ENCODE results near the gene CARS2. TPM values are rescaled to one million over a fixed set of nuclear protein-coding genes. Genes with fewer than 3 reads are reported as not detected.

Gene CARS2
- total RNA-seq, 1 experiment from 2014 or later = 52.9 TPM

GRCh38 chr13:110652764-110653163 is 53.2 kb downstream of the CARS2 start (continued):
- TF ChIP-seq EGR1 (IDR thresholded peaks at IDR 0.05; ENCODE audit: low read depth) (no peak), SIN3A (IDR thresholded peaks at IDR 0.05; ENCODE audit: low read depth) (no peak), SRF (IDR thresholded peaks at IDR 0.05; ENCODE audit: low read depth) (no peak)
- TF ChIP-seq, protein P1, sequence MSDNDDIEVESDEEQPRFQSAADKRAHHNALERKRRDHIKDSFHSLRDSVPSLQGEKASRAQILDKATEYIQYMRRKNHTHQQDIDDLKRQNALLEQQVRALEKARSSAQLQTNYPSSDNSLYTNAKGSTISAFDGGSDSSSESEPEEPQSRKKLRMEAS (IDR thresholded peaks at IDR 0.05) = no peak
- TF ChIP-seq, protein P2, sequence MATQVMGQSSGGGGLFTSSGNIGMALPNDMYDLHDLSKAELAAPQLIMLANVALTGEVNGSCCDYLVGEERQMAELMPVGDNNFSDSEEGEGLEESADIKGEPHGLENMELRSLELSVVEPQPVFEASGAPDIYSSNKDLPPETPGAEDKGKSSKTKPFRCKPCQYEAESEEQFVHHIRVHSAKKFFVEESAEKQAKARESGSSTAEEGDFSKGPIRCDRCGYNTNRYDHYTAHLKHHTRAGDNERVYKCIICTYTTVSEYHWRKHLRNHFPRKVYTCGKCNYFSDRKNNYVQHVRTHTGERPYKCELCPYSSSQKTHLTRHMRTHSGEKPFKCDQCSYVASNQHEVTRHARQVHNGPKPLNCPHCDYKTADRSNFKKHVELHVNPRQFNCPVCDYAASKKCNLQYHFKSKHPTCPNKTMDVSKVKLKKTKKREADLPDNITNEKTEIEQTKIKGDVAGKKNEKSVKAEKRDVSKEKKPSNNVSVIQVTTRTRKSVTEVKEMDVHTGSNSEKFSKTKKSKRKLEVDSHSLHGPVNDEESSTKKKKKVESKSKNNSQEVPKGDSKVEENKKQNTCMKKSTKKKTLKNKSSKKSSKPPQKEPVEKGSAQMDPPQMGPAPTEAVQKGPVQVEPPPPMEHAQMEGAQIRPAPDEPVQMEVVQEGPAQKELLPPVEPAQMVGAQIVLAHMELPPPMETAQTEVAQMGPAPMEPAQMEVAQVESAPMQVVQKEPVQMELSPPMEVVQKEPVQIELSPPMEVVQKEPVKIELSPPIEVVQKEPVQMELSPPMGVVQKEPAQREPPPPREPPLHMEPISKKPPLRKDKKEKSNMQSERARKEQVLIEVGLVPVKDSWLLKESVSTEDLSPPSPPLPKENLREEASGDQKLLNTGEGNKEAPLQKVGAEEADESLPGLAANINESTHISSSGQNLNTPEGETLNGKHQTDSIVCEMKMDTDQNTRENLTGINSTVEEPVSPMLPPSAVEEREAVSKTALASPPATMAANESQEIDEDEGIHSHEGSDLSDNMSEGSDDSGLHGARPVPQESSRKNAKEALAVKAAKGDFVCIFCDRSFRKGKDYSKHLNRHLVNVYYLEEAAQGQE (IDR thresholded peaks at IDR 0.05; ENCODE audit: low read depth) = no peak

GRCh38 chr13:110652231-110652730 is 53.6 kb downstream of the CARS2 start:
- Histone ChIP-seq H3K4me2 (ENCODE audit: low read length) (no peak overlapping the region), H3K36me3 (ENCODE audit: control insufficient read depth in 1 of 2, insufficient read depth in 2 of 2, low read length in 2 of 2) (peaks cover 0 to 2% of the 10 kb centered on the region in 2 experiments; a peak in 1 of 4 replicates), H3K4me1 (ENCODE audit: control insufficient read depth in 1 of 2, insufficient read depth in 2 of 2, low read length in 2 of 2) (no peaks in the 10 kb centered on the region), H3K27me3 (ENCODE audit: insufficient read depth, low read length) (no peaks in the 10 kb centered on the region), H4K20me1 (ENCODE audit: insufficient read depth) (no peaks in the 10 kb centered on the region), H3K27ac (ENCODE audit: low read depth, low read length) (no peak overlapping the region), H3K9me2 (ENCODE audit: insufficient read depth) (no peaks in the 10 kb centered on the region), H3K9ac (ENCODE audit: low read length) (no peak overlapping the region), H3K9me3 (ENCODE audit: control insufficient read depth in 1 of 2, insufficient read depth in 1 of 2, low read depth in 1 of 2, low read length in 2 of 2) (no peaks in the 10 kb centered on the region), H2AFZ (ENCODE audit: low read depth, low read length, poor library complexity, severe bottlenecking) (no peak overlapping the region), H3K79me2 (ENCODE audit: insufficient read depth, low read length) (0 out of 2 replicates have a peak, but pooled peaks cover 2% of the 10 kb centered on the region), H3K4me3 (replicated peaks in 1 of 2; ENCODE audit: low read depth in 1 of 2, low read length in 2 of 2) (no peak overlapping the region)
- TF ChIP-seq SP1 (IDR thresholded peaks at IDR 0.05; ENCODE audit: low read depth) (no peak), POLR2AphosphoS5 (IDR thresholded peaks at IDR 0.05; ENCODE audit: low read depth, low read length) (no peak), EZH2 (IDR thresholded peaks at IDR 0.05) (no peak), ZNF274 (IDR thresholded peaks at IDR 0.05; ENCODE audit: low read depth, low read length) (no peak), CEBPB (IDR thresholded peaks at IDR 0.05; ENCODE audit: low read depth) (no peak), TCF7L2 (IDR thresholded peaks at IDR 0.05; ENCODE audit: borderline replicate concordance, extremely low read depth, insufficient read depth, insufficient read length) (no peak), EGR1 (IDR thresholded peaks at IDR 0.05; ENCODE audit: low read depth) (no peak), YY1 (IDR thresholded peaks at IDR 0.05; ENCODE audit: extremely low read depth, insufficient replicate concordance, low read depth, low read length) (no peak), JUND (IDR thresholded peaks at IDR 0.05) (no peak)
- TF ChIP-seq, protein P1 (IDR thresholded peaks at IDR 0.05) = no peak
- TF ChIP-seq, protein P3, sequence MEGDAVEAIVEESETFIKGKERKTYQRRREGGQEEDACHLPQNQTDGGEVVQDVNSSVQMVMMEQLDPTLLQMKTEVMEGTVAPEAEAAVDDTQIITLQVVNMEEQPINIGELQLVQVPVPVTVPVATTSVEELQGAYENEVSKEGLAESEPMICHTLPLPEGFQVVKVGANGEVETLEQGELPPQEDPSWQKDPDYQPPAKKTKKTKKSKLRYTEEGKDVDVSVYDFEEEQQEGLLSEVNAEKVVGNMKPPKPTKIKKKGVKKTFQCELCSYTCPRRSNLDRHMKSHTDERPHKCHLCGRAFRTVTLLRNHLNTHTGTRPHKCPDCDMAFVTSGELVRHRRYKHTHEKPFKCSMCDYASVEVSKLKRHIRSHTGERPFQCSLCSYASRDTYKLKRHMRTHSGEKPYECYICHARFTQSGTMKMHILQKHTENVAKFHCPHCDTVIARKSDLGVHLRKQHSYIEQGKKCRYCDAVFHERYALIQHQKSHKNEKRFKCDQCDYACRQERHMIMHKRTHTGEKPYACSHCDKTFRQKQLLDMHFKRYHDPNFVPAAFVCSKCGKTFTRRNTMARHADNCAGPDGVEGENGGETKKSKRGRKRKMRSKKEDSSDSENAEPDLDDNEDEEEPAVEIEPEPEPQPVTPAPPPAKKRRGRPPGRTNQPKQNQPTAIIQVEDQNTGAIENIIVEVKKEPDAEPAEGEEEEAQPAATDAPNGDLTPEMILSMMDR (IDR thresholded peaks at IDR 0.05 in 2 of 3, conservative IDR thresholded peaks at IDR 0.05 in 1 of 3; ENCODE audit: borderline replicate concordance in 1 of 3, insufficient read depth in 1 of 3, low read depth in 2 of 3, low read length in 2 of 3) = no peak
- TF ChIP-seq, protein P2 (IDR thresholded peaks at IDR 0.05; ENCODE audit: low read depth) = no peak
- intact Hi-C loops (cut with micrococcal nuclease) = no loop called here
- no peak for DNase-seq (ENCODE audit: low read depth, low spot score)
- POLR2A ChIA-PET = no interaction called here
- ATAC-seq = no peak
- BruUV-seq (replicated peaks) = no TSS peak
- CTCF ChIA-PET = no interaction called here
- RAD21 ChIA-PET (ENCODE audit: low non-redundant PET in 1 of 2, low total read pairs in 2 of 2, uncharacterized antibody in 2 of 2, unreplicated experiment in 2 of 2) = no interaction called here

Data from HCT116 (cell line).